Measurements from ENCODE around the gene ARHGEF11.

ARHGEF11 gene

DNA sequence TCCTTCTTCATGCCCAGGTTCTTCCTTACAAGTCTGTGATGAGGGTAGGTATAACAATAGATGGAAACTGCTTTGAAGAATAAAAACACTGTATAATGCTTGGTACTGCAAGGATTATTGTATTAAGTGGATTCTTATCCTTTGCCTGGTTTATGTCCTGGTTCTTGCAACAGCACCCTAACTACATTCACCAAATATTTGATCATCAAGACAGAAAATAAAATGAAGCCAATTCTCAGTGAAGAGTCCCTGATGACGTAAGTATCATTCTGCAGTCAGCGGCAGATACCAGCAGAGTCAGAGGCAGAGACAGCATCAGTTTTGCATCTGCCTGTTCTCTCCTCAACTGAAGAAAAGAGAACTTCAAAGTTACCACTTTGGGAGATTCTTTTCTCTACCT is 19.7 kb downstream of the ARHGEF11 start:
- no peaks in the 10 kb centered on the region for H4K20me1 ChIP-seq (ENCODE audit: insufficient read depth)
- no peak overlapping the region for H3K9ac ChIP-seq
- H3K4me3 ChIP-seq (IDR thresholded peaks at IDR 0.05; ENCODE audit: insufficient read depth, low read depth, low read length) = no peak overlapping the region
- H3K27ac ChIP-seq = no peak overlapping the region
- H3K79me2 ChIP-seq (ENCODE audit: insufficient read depth, low read depth) = no peaks in the 10 kb centered on the region
- no peaks in the 10 kb centered on the region for H3K27me3 ChIP-seq (ENCODE audit: insufficient read depth, low read depth)
- H3K4me2 ChIP-seq = no peak overlapping the region
- H3K4me1 ChIP-seq (ENCODE audit: low read depth, poor library complexity, severe bottlenecking) = no peaks in the 10 kb centered on the region
- H2AFZ ChIP-seq (ENCODE audit: low read depth) = no peak overlapping the region
- no peaks in the 10 kb centered on the region for H3K36me3 ChIP-seq (ENCODE audit: insufficient read depth)
- TF ChIP-seq, protein P1, sequence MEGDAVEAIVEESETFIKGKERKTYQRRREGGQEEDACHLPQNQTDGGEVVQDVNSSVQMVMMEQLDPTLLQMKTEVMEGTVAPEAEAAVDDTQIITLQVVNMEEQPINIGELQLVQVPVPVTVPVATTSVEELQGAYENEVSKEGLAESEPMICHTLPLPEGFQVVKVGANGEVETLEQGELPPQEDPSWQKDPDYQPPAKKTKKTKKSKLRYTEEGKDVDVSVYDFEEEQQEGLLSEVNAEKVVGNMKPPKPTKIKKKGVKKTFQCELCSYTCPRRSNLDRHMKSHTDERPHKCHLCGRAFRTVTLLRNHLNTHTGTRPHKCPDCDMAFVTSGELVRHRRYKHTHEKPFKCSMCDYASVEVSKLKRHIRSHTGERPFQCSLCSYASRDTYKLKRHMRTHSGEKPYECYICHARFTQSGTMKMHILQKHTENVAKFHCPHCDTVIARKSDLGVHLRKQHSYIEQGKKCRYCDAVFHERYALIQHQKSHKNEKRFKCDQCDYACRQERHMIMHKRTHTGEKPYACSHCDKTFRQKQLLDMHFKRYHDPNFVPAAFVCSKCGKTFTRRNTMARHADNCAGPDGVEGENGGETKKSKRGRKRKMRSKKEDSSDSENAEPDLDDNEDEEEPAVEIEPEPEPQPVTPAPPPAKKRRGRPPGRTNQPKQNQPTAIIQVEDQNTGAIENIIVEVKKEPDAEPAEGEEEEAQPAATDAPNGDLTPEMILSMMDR (conservative IDR thresholded peaks at IDR 0.05; ENCODE audit: low read depth, low read length) = no peak

DNA sequence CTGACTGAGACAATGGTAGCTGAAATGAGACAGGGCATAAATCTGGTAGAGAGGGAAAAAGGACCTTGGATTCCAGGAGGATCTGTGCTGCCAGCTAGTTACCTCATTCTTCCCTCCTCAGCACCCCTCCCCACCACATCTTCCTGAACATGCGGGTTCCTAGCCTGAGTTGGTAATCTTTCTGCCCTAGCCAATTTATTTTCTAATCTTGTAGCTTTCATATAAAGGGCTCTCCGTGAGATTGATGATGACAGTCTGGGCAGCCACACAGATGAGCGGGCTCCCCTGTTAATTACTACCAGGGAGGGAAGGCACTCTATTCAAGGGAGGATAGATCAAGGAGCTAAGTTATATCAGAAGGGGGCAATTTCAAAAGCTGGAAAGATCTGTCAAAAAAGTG is 20.2 kb downstream of the ARHGEF11 start:
- no peaks in the 10 kb centered on the region for H3K79me2 ChIP-seq (ENCODE audit: insufficient read depth, low read depth)
- TF ChIP-seq, protein P1 (conservative IDR thresholded peaks at IDR 0.05; ENCODE audit: low read depth, low read length) = no peak
- no peak overlapping the region for H3K4me2 ChIP-seq
- no peaks in the 10 kb centered on the region for H3K36me3 ChIP-seq (ENCODE audit: insufficient read depth)
- no peaks in the 10 kb centered on the region for H3K4me1 ChIP-seq (ENCODE audit: low read depth, poor library complexity, severe bottlenecking)
- no peak overlapping the region for H2AFZ ChIP-seq (ENCODE audit: low read depth)
- H3K9ac ChIP-seq = no peak overlapping the region
- no peak overlapping the region for H3K4me3 ChIP-seq (IDR thresholded peaks at IDR 0.05; ENCODE audit: insufficient read depth, low read depth, low read length)
- no peaks in the 10 kb centered on the region for H4K20me1 ChIP-seq (ENCODE audit: insufficient read depth)
- no peak overlapping the region for H3K27ac ChIP-seq
- H3K27me3 ChIP-seq (ENCODE audit: insufficient read depth, low read depth) = no peaks in the 10 kb centered on the region

DNA sequence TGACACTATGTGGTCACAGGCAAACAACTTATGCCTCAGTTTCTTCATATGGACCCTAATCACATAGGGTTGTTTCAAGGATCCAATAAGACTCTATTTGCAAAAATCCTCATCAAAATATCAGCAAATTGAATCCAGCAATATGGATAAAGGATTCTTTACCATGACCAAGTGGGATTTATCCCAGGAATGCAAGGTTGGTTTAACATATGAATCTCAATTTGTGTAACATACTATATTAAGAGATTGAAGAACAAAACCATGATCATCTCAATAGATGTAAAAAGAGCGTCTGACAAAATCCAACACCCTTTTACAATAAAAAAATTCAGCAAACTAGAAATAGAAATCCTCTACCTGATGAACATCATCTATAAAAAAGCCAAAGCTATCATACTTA is 23.9 kb downstream of the ARHGEF11 start:
- no peak overlapping the region for H3K4me2 ChIP-seq
- H3K27ac ChIP-seq = no peak overlapping the region
- no peaks in the 10 kb centered on the region for H3K4me1 ChIP-seq (ENCODE audit: low read depth, poor library complexity, severe bottlenecking)
- no peaks in the 10 kb centered on the region for H3K79me2 ChIP-seq (ENCODE audit: insufficient read depth, low read depth)
- TF ChIP-seq, protein P1 (conservative IDR thresholded peaks at IDR 0.05; ENCODE audit: low read depth, low read length) = no peak
- no peaks in the 10 kb centered on the region for H4K20me1 ChIP-seq (ENCODE audit: insufficient read depth)
- no peaks in the 10 kb centered on the region for H3K36me3 ChIP-seq (ENCODE audit: insufficient read depth)
- H2AFZ ChIP-seq (ENCODE audit: low read depth) = no peak overlapping the region
- H3K27me3 ChIP-seq (ENCODE audit: insufficient read depth, low read depth) = no peaks in the 10 kb centered on the region
- no peak overlapping the region for H3K4me3 ChIP-seq (IDR thresholded peaks at IDR 0.05; ENCODE audit: insufficient read depth, low read depth, low read length)
- no peak overlapping the region for H3K9ac ChIP-seq

DNA sequence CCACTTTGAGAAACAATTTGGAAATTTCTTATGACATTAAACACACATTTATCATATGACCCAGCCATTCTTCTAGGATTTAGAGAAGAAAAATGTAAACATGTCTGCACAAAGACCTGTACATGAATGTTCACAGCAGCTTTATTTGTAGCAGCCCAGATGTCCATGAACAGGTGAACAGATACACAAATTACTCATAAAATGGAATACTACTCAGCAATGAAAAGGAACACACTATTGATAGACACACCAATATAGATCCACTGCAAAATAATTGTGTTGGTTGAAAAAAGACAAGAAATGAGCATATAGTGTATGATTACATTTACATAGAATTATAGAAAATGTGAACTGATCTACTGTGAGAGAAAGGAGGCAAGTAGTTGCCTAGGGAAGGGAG is 26.1 kb downstream of the ARHGEF11 start:
- H3K79me2 ChIP-seq (ENCODE audit: insufficient read depth, low read depth) = no peaks in the 10 kb centered on the region
- H3K4me3 ChIP-seq (IDR thresholded peaks at IDR 0.05; ENCODE audit: insufficient read depth, low read depth, low read length) = no peak overlapping the region
- H4K20me1 ChIP-seq (ENCODE audit: insufficient read depth) = no peaks in the 10 kb centered on the region
- no peaks in the 10 kb centered on the region for H3K27me3 ChIP-seq (ENCODE audit: insufficient read depth, low read depth)
- H3K9ac ChIP-seq = no peak overlapping the region
- H2AFZ ChIP-seq (ENCODE audit: low read depth) = no peak overlapping the region
- H3K36me3 ChIP-seq (ENCODE audit: insufficient read depth) = no peaks in the 10 kb centered on the region
- TF ChIP-seq, protein P1 (conservative IDR thresholded peaks at IDR 0.05; ENCODE audit: low read depth, low read length) = no peak
- no peak overlapping the region for H3K4me2 ChIP-seq
- H3K4me1 ChIP-seq (ENCODE audit: low read depth, poor library complexity, severe bottlenecking) = no peaks in the 10 kb centered on the region
- H3K27ac ChIP-seq = no peak overlapping the region
